ENCODE results near the gene ROS1. TPM values are rescaled to one million over a fixed set of nuclear protein-coding genes. Genes with fewer than 3 reads are reported as not detected.
"Not testable (repeated sequence)": the region's sequence is repeated elsewhere in the genome, so short reads cannot be mapped to it uniquely, and the experiment has no call there.

Gene ROS1
- total RNA-seq, 1 donor from 2014 or later = not detected

GRCh38 chr6:117253785-117254184 lies 172.0 kb downstream of the ROS1 start:
- no peak for DNase-seq (ENCODE audit: low read depth, low spot score)
- Mint-ChIP-seq H3K4me1 (no peaks in the 10 kb centered on the region), H3K4me3 (no peak overlapping the region), H3K27ac (ENCODE audit: unreplicated experiment) (no peak overlapping the region), H3K36me3 (ENCODE audit: low read depth) (no peaks in the 10 kb centered on the region), H3K9me3 (no peaks in the 10 kb centered on the region), H3K27me3 (ENCODE audit: low read depth) (peaks cover 40% of the 10 kb centered on the region)
- TF ChIP-seq CTCF (conservative IDR thresholded peaks at IDR 0.05) = no peak

GRCh38 chr6:117244979-117245378 lies 180.8 kb downstream of the ROS1 start:
- H3K9me3 Mint-ChIP-seq; H3K27me3 Mint-ChIP-seq (ENCODE audit: low read depth); DNase-seq (ENCODE audit: low read depth, low spot score); H3K36me3 Mint-ChIP-seq (ENCODE audit: low read depth); H3K4me1 Mint-ChIP-seq: not testable (repeated sequence)
- H3K4me3 Mint-ChIP-seq = peak overlapping the region; percentile 92
- H3K27ac Mint-ChIP-seq (ENCODE audit: unreplicated experiment) = peak overlapping the region; percentile 96

- H3K4me3 Mint-ChIP-seq = peak overlapping the region; percentile 92
- H3K9me3 Mint-ChIP-seq; H3K36me3 Mint-ChIP-seq (ENCODE audit: low read depth); H3K27me3 Mint-ChIP-seq (ENCODE audit: low read depth); H3K4me1 Mint-ChIP-seq; DNase-seq (ENCODE audit: low read depth, low spot score): not testable (repeated sequence)
- peak overlapping the region; percentile 96 for H3K27ac Mint-ChIP-seq (ENCODE audit: unreplicated experiment)
Measured at GRCh38 chr6:117244571-117244970, 181.2 kb downstream of the ROS1 start.

Other genes starting within 250 kb of the ROS1 start
- 0.16 and 0.25 TPM in 2 replicates for gene VGLL2, start 160.4 kb downstream of the ROS1 start, total RNA-seq
- 9.1 and 10.1 TPM in 2 replicates for gene DCBLD1, start 56.7 kb upstream of the ROS1 start, total RNA-seq
- 30.7 and 31.5 TPM in 2 replicates for gene GOPC, start 176.6 kb upstream of the ROS1 start, total RNA-seq
- 33.7 and 35.7 TPM in 2 replicates for gene NUS1, start 249.5 kb upstream of the ROS1 start, total RNA-seq

Measured in neural crest cell (in vitro differentiated cells).